DOHH2 (cell line): ENCODE measurements around the gene IRX4.

Source experiments
- H3F3A ChIP-seq: fragments of 200-600 bp; sonication (generic), shearing (Covaris generic); 2 replicates; pipeline ENCODE4 v1.6.0; 2016; ENCODE audit warnings: antibody characterized with exemption, mild to moderate bottlenecking; ENCODE audit not compliant: control insufficient read depth, insufficient read depth
- H3K27ac ChIP-seq: fragments of 200-600 bp; sonication (generic); 2 replicates; pipeline ENCODE4 v1.5.1; 2014; ENCODE audit warnings: low read depth, mild to moderate bottlenecking, low read length, moderate library complexity
- H3K27me3 ChIP-seq: fragments of 200-600 bp; sonication (generic); 2 replicates; pipeline ENCODE4 v1.6.1; 2014; ENCODE audit warnings: mild to moderate bottlenecking, low read length, mixed read lengths; ENCODE audit not compliant: control insufficient read depth
- H3K36me3 ChIP-seq: fragments of 200-600 bp; sonication (generic); 2 replicates; pipeline ENCODE4 v1.6.1; 2014; ENCODE audit warnings: mild to moderate bottlenecking, low read length, moderate library complexity, mixed read lengths; ENCODE audit not compliant: control insufficient read depth
- H3K4me1 ChIP-seq: fragments of 200-600 bp; sonication (generic); 2 replicates; pipeline ENCODE4 v1.6.1; 2014; ENCODE audit warnings: mild to moderate bottlenecking, low read length, mixed read lengths; ENCODE audit not compliant: control insufficient read depth
- H3K4me2 ChIP-seq: fragments of 200-600 bp; sonication (generic); 2 replicates; pipeline ENCODE4 v1.6.0; 2014; ENCODE audit warnings: mild to moderate bottlenecking, low read length, moderate library complexity
- H3K4me3 ChIP-seq: fragments of 200-600 bp; sonication (generic); 2 replicates; pipeline ENCODE4 v1.5.1; 2014; ENCODE audit warnings: mild to moderate bottlenecking, low read length, mixed read lengths
- H3K79me2 ChIP-seq: fragments of 200-600 bp; sonication (generic); 2 replicates; pipeline ENCODE4 v1.6.1; 2014; ENCODE audit warnings: mild to moderate bottlenecking, low read length, mixed read lengths; ENCODE audit not compliant: control insufficient read depth
- H3K9me2 ChIP-seq: fragments of 200-600 bp; sonication (generic); replicated peaks from 2 replicates; pipeline ENCODE4 v1.6.1; 2014; ENCODE audit warnings: mild to moderate bottlenecking, low read length, mixed read lengths; ENCODE audit not compliant: control insufficient read depth
- H3K9me3 ChIP-seq: fragments of 200-600 bp; sonication (generic); 2 replicates; pipeline ENCODE4 v1.6.1; 2014; ENCODE audit warnings: antibody characterized with exemption, low read length, mixed read lengths; ENCODE audit not compliant: control insufficient read depth, insufficient read depth
- H4K20me1 ChIP-seq: fragments of 200-600 bp; sonication (generic); 2 replicates; pipeline ENCODE4 v1.6.0; 2014; ENCODE audit warnings: low read depth, mild to moderate bottlenecking, antibody characterized with exemption, low read length, moderate library complexity; ENCODE audit not compliant: control insufficient read depth, insufficient read depth
- EZH2phosphoT487 ChIP-seq: fragments of 200-600 bp; sonication (generic); IDR thresholded peaks from 2 replicates; pipeline ENCODE4 v1.6.1; 2017; ENCODE audit warnings: borderline replicate concordance, mild to moderate bottlenecking, antibody characterized with exemption, low read length, moderate library complexity, mixed read lengths
- TF ChIP-seq, protein P1 (sequence below): fragments of 200-600 bp; sonication (generic); IDR thresholded peaks from one replicate; pipeline ENCODE4 v1.5.1; 2014; ENCODE audit warnings: antibody characterized with exemption, mild to moderate bottlenecking, low read depth, low read length; ENCODE audit not compliant: poor library complexity, severe bottlenecking

The IRX4 gene

DNA sequence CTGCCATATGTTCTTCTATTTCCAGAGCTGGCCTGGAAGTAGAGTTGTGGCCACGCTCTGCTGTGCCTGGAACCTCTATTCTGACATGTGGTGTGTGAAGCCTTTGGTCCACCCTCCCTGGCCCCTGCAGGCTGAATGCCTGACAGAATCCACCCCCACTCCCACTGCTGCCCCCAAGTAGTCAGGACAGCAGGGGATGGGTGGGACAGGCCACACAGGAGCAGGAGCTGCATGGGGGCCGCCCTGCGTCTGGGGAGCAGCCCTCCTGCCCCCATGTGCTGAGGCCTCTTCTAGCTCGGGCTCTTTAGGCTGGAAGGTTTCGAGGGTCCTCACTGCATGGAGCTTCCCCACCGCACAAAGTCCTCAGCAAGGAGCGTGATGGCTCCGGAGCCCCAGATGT lies 32.6 kb upstream of the IRX4 start:
- no peaks in the 10 kb centered on the region for H4K20me1 ChIP-seq
- no peaks in the 10 kb centered on the region for H3K36me3 ChIP-seq
- no peaks in the 10 kb centered on the region for H3K79me2 ChIP-seq
- no peaks in the 10 kb centered on the region for H3K9me2 ChIP-seq
- H3K9me3 ChIP-seq, result no peaks in the 10 kb centered on the region
- no peak overlapping the region for H3K4me3 ChIP-seq
- no peak overlapping the region for H3K4me2 ChIP-seq
- no peaks in the 10 kb centered on the region for H3K4me1 ChIP-seq
- no peaks in the 10 kb centered on the region for H3F3A ChIP-seq
- no peak for TF ChIP-seq EZH2phosphoT487
- TF ChIP-seq, protein P1, sequence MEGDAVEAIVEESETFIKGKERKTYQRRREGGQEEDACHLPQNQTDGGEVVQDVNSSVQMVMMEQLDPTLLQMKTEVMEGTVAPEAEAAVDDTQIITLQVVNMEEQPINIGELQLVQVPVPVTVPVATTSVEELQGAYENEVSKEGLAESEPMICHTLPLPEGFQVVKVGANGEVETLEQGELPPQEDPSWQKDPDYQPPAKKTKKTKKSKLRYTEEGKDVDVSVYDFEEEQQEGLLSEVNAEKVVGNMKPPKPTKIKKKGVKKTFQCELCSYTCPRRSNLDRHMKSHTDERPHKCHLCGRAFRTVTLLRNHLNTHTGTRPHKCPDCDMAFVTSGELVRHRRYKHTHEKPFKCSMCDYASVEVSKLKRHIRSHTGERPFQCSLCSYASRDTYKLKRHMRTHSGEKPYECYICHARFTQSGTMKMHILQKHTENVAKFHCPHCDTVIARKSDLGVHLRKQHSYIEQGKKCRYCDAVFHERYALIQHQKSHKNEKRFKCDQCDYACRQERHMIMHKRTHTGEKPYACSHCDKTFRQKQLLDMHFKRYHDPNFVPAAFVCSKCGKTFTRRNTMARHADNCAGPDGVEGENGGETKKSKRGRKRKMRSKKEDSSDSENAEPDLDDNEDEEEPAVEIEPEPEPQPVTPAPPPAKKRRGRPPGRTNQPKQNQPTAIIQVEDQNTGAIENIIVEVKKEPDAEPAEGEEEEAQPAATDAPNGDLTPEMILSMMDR, result no peak
- no peaks in the 10 kb centered on the region for H3K27me3 ChIP-seq
- no peak overlapping the region for H3K27ac ChIP-seq

DNA sequence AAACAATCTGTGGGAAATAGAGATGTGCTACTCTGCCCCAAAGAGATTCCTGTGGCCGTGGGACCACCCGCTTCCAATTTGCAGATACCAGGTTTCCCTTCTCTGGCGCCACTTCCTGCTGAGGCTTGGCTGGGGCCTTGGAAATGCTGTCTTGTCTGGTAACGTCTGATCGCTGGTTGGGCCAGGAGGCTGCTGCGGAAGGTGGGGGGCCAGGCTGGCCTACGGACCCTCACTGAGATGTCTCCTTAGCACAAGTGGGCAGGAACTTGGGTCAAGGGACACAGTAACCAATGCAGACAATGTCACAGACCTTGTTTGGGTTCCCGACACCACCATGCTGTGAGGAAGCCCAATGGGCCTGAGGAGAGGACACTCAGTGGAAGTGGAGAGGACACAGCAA lies 31.7 kb upstream of the IRX4 start:
- no peaks in the 10 kb centered on the region for H3K9me2 ChIP-seq
- no peaks in the 10 kb centered on the region for H4K20me1 ChIP-seq
- no peaks in the 10 kb centered on the region for H3K36me3 ChIP-seq
- H3K27ac ChIP-seq, result no peak overlapping the region
- TF ChIP-seq EZH2phosphoT487, result no peak
- no peaks in the 10 kb centered on the region for H3K4me1 ChIP-seq
- H3K4me2 ChIP-seq, result no peak overlapping the region
- no peaks in the 10 kb centered on the region for H3K79me2 ChIP-seq
- H3K9me3 ChIP-seq, result no peaks in the 10 kb centered on the region
- H3K27me3 ChIP-seq, result no peaks in the 10 kb centered on the region
- H3K4me3 ChIP-seq, result no peak overlapping the region
- no peaks in the 10 kb centered on the region for H3F3A ChIP-seq

GRCh38 chr5:1913578-1913977 lies 30.9 kb upstream of the IRX4 start:
- Histone ChIP-seq H3K4me2 (no peak overlapping the region), H3K36me3 (no peaks in the 10 kb centered on the region), H3F3A (no peaks in the 10 kb centered on the region), H3K27me3 (no peaks in the 10 kb centered on the region), H3K27ac (no peak overlapping the region), H3K9me2 (no peaks in the 10 kb centered on the region), H3K4me3 (no peak overlapping the region), H3K79me2 (no peaks in the 10 kb centered on the region), H3K9me3 (no peaks in the 10 kb centered on the region), H3K4me1 (no peaks in the 10 kb centered on the region), H4K20me1 (no peaks in the 10 kb centered on the region)
- TF ChIP-seq, protein P1, result no peak
- no peak for TF ChIP-seq EZH2phosphoT487

DNA sequence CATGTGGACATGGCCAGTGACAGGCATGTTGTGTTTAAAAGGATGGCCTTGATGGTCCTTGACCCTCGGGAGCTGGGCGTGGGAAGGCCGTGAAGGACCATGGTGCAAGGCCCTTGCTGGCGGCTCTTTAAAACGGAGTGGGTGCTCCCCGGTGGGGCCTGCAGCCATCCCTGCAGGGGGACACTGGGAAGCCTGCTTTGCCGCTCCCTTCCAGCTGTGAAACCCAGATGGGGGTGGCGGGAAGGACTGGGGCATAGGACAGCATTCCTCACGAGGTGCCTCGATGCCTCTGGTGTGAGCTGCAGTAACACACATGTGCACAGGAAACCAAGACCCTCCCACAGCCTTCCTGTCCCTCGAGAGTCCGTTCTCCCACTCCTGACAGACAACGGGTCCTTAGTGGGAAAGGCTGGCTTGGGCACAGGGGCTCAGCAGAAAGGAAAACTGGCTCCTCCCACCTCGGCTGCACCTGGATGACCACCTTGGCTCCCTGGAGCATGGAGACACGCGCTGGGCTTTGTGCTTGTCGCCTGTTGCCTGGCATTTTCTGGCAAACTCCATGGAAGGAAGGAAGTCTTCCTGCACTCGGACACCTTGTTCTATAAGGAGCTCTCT lies 30.3 kb upstream of the IRX4 start:
- Histone ChIP-seq H3K9me2 (no peaks in the 10 kb centered on the region), H3K4me1 (no peaks in the 10 kb centered on the region), H3K4me2 (no peak overlapping the region), H3K79me2 (no peaks in the 10 kb centered on the region), H3K27me3 (no peaks in the 10 kb centered on the region), H4K20me1 (no peaks in the 10 kb centered on the region), H3K36me3 (no peaks in the 10 kb centered on the region), H3K27ac (no peak overlapping the region), H3K9me3 (no peaks in the 10 kb centered on the region), H3K4me3 (no peak overlapping the region), H3F3A (no peaks in the 10 kb centered on the region)
- no peak for TF ChIP-seq EZH2phosphoT487
- TF ChIP-seq, protein P1, result no peak
